ENCODE results near the gene HIBADH.

HIBADH gene

GRCh38 chr7:27546610-27547009 lies 116.1 kb downstream of the HIBADH start:
- Histone ChIP-seq H2BK12ac (ENCODE audit: low read length in 2 of 2) (no peak overlapping the region), H3K79me1 (replicated peaks; ENCODE audit: low read length, poor library complexity, severe bottlenecking) (peaks cover 2% of the 10 kb centered on the region), H3K27me3 (ENCODE audit: control insufficient read depth in 1 of 2, insufficient read depth in 1 of 2, low read length in 2 of 2) (no peaks in the 10 kb centered on the region), H3K4me2 (ENCODE audit: low read length, poor library complexity, severe bottlenecking) (no peak overlapping the region), H3K9me3 (ENCODE audit: control insufficient read depth, low read length) (peaks cover 2% of the 10 kb centered on the region), H2BK120ac (ENCODE audit: low read depth, low read length) (no peak overlapping the region), H3K4me3 (ENCODE audit: insufficient read depth in 1 of 2, low read depth in 1 of 2, low read length in 2 of 2) (no peak overlapping the region), H4K8ac (ENCODE audit: low read length) (no peak overlapping the region), H3K23ac (ENCODE audit: low read length in 2 of 2) (no peak overlapping the region), H3K4ac (ENCODE audit: low read depth in 1 of 2, low read length in 2 of 2) (no peak overlapping the region), H3K18ac (ENCODE audit: low read depth in 1 of 2, low read length in 2 of 2) (no peak overlapping the region), H2BK15ac (ENCODE audit: low read depth, poor library complexity, severe bottlenecking) (no peak overlapping the region), H2BK5ac (ENCODE audit: low read depth, low read length, poor library complexity, severe bottlenecking) (no peak overlapping the region), H2AK5ac (ENCODE audit: low read length, severe bottlenecking) (no peak overlapping the region), H2AFZ (ENCODE audit: low read depth, low read length) (no peak overlapping the region), H3K36me3 (ENCODE audit: control insufficient read depth in 1 of 2, insufficient read depth in 2 of 2, low read depth in 1 of 2, low read length in 2 of 2) (peaks cover 0 to 12% of the 10 kb centered on the region in 2 experiments), H3K9ac (ENCODE audit: low read length) (no peak overlapping the region), H3K27ac (ENCODE audit: low read length, poor library complexity, severe bottlenecking) (no peak overlapping the region), H3K14ac (ENCODE audit: low read length in 2 of 2) (no peak overlapping the region), H3K4me1 (ENCODE audit: control insufficient read depth, insufficient read depth, low read depth, low read length) (no peaks in the 10 kb centered on the region), H4K91ac (ENCODE audit: low read length) (no peak overlapping the region)
- WGBS = 95% methylated on average over 1 of the region's 1 CpG
- no peak for DNase-seq

GRCh38 chr7:27535795-27536194 lies 126.9 kb downstream of the HIBADH start:
- Histone ChIP-seq H2BK15ac (ENCODE audit: low read depth, poor library complexity, severe bottlenecking) (no peak overlapping the region), H3K14ac (ENCODE audit: low read length in 2 of 2) (no peak overlapping the region), H2BK12ac (ENCODE audit: low read length in 2 of 2) (no peak overlapping the region), H3K79me1 (replicated peaks; ENCODE audit: low read length, poor library complexity, severe bottlenecking) (no peaks in the 10 kb centered on the region), H3K4me2 (ENCODE audit: low read length, poor library complexity, severe bottlenecking) (no peak overlapping the region), H4K8ac (ENCODE audit: low read length) (no peak overlapping the region), H3K27me3 (ENCODE audit: control insufficient read depth in 1 of 2, insufficient read depth in 1 of 2, low read length in 2 of 2) (no peaks in the 10 kb centered on the region), H2BK120ac (ENCODE audit: low read depth, low read length) (no peak overlapping the region), H3K4ac (ENCODE audit: low read depth in 1 of 2, low read length in 2 of 2) (no peak overlapping the region), H3K9ac (ENCODE audit: low read length) (no peak overlapping the region), H2AFZ (ENCODE audit: low read depth, low read length) (no peak overlapping the region), H3K36me3 (ENCODE audit: control insufficient read depth in 1 of 2, insufficient read depth in 2 of 2, low read depth in 1 of 2, low read length in 2 of 2) (peaks cover 0 to 39% of the 10 kb centered on the region in 2 experiments), H3K27ac (ENCODE audit: low read length, poor library complexity, severe bottlenecking) (no peak overlapping the region), H4K91ac (ENCODE audit: low read length) (no peak overlapping the region), H3K4me3 (ENCODE audit: insufficient read depth in 1 of 2, low read depth in 1 of 2, low read length in 2 of 2) (no peak overlapping the region), H2BK5ac (ENCODE audit: low read depth, low read length, poor library complexity, severe bottlenecking) (no peak overlapping the region), H3K9me3 (ENCODE audit: control insufficient read depth, low read length) (peaks cover 6% of the 10 kb centered on the region), H3K18ac (ENCODE audit: low read depth in 1 of 2, low read length in 2 of 2) (no peak overlapping the region), H3K23ac (ENCODE audit: low read length in 2 of 2) (no peak overlapping the region), H3K4me1 (ENCODE audit: control insufficient read depth, insufficient read depth, low read depth, low read length) (no peaks in the 10 kb centered on the region), H2AK5ac (ENCODE audit: low read length, severe bottlenecking) (no peak overlapping the region)
- 97% methylated on average over 3 of the region's 4 CpGs for WGBS
- DNase-seq = no peak

- Histone ChIP-seq H3K14ac (ENCODE audit: low read length in 2 of 2) (no peak overlapping the region), H3K4ac (ENCODE audit: low read depth in 1 of 2, low read length in 2 of 2) (no peak overlapping the region), H3K18ac (ENCODE audit: low read depth in 1 of 2, low read length in 2 of 2) (no peak overlapping the region), H2AFZ (ENCODE audit: low read depth, low read length) (no peak overlapping the region), H2BK5ac (ENCODE audit: low read depth, low read length, poor library complexity, severe bottlenecking) (no peak overlapping the region), H3K79me1 (replicated peaks; ENCODE audit: low read length, poor library complexity, severe bottlenecking) (no peaks in the 10 kb centered on the region), H4K91ac (ENCODE audit: low read length) (no peak overlapping the region), H3K9ac (ENCODE audit: low read length) (no peak overlapping the region), H3K27me3 (ENCODE audit: control insufficient read depth in 1 of 2, insufficient read depth in 1 of 2, low read length in 2 of 2) (no peaks in the 10 kb centered on the region), H3K36me3 (ENCODE audit: control insufficient read depth in 1 of 2, insufficient read depth in 2 of 2, low read depth in 1 of 2, low read length in 2 of 2) (peaks cover 0 to 41% of the 10 kb centered on the region in 2 experiments), H2BK15ac (ENCODE audit: low read depth, poor library complexity, severe bottlenecking) (no peak overlapping the region), H3K9me3 (ENCODE audit: control insufficient read depth, low read length) (peaks cover 3% of the 10 kb centered on the region), H2BK12ac (ENCODE audit: low read length in 2 of 2) (no peak overlapping the region), H4K8ac (ENCODE audit: low read length) (no peak overlapping the region), H2AK5ac (ENCODE audit: low read length, severe bottlenecking) (no peak overlapping the region), H3K23ac (ENCODE audit: low read length in 2 of 2) (no peak overlapping the region), H3K4me3 (ENCODE audit: insufficient read depth in 1 of 2, low read depth in 1 of 2, low read length in 2 of 2) (no peak overlapping the region), H2BK120ac (ENCODE audit: low read depth, low read length) (no peak overlapping the region), H3K4me2 (ENCODE audit: low read length, poor library complexity, severe bottlenecking) (no peak overlapping the region), H3K27ac (ENCODE audit: low read length, poor library complexity, severe bottlenecking) (no peak overlapping the region), H3K4me1 (ENCODE audit: control insufficient read depth, insufficient read depth, low read depth, low read length) (no peaks in the 10 kb centered on the region)
- peak; percentile 26 for DNase-seq
- 86% methylated on average over 3 of the region's 6 CpGs for WGBS
Measured at GRCh38 chr7:27533652-27534081, 129.0 kb downstream of the HIBADH start.

DNA sequence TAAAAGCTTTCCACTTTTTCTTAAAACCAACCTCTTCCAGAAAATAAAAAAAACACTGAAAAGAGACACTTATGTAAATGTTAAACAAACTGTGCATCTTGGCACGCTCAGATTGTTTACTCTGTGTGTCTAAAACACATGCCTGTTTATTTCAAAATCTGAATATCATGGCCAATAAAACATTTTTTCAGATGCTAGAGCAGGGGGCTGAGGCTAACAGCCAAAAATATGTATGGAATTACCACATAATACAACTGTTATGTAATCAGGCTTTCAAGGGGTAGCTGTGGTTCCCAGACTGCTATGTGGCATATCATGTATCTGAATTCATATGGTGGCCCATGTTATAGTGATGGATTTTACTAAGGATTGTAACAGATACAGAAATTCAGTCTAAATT lies 130.4 kb downstream of the HIBADH start:
- no peak overlapping the region for H4K8ac ChIP-seq (ENCODE audit: low read length)
- DNase-seq = peak; percentile 27

More for the DNA sequence above, 130.4 kb downstream of the HIBADH start:
- H2AFZ ChIP-seq (ENCODE audit: low read depth, low read length) = no peak overlapping the region
- no peak overlapping the region for H3K9ac ChIP-seq (ENCODE audit: low read length)
- H3K27me3 ChIP-seq (ENCODE audit: control insufficient read depth in 1 of 2, insufficient read depth in 1 of 2, low read length in 2 of 2) = no peaks in the 10 kb centered on the region
- no peak overlapping the region for H3K23ac ChIP-seq (ENCODE audit: low read length in 2 of 2)
- H3K36me3 ChIP-seq (ENCODE audit: control insufficient read depth in 1 of 2, insufficient read depth in 2 of 2, low read depth in 1 of 2, low read length in 2 of 2) = peaks cover 0 to 44% of the 10 kb centered on the region in 2 experiments
- H2BK5ac ChIP-seq (ENCODE audit: low read depth, low read length, poor library complexity, severe bottlenecking) = no peak overlapping the region
- no peak overlapping the region for H3K4me3 ChIP-seq (ENCODE audit: insufficient read depth in 1 of 2, low read depth in 1 of 2, low read length in 2 of 2)
- H3K79me1 ChIP-seq (replicated peaks; ENCODE audit: low read length, poor library complexity, severe bottlenecking) = no peaks in the 10 kb centered on the region
- no peak overlapping the region for H2AK5ac ChIP-seq (ENCODE audit: low read length, severe bottlenecking)
- no peak overlapping the region for H2BK12ac ChIP-seq (ENCODE audit: low read length in 2 of 2)
- no peak overlapping the region for H2BK120ac ChIP-seq (ENCODE audit: low read depth, low read length)
- no peak overlapping the region for H3K4ac ChIP-seq (ENCODE audit: low read depth in 1 of 2, low read length in 2 of 2)
- H3K4me1 ChIP-seq (ENCODE audit: control insufficient read depth, insufficient read depth, low read depth, low read length) = no peaks in the 10 kb centered on the region
- no CpG with 5 or more reads among the region's 1 CpG for WGBS
- H3K9me3 ChIP-seq (ENCODE audit: control insufficient read depth, low read length) = peaks cover 5% of the 10 kb centered on the region
- no peak overlapping the region for H2BK15ac ChIP-seq (ENCODE audit: low read depth, poor library complexity, severe bottlenecking)
- H3K18ac ChIP-seq (ENCODE audit: low read depth in 1 of 2, low read length in 2 of 2) = no peak overlapping the region
- no peak overlapping the region for H3K27ac ChIP-seq (ENCODE audit: low read length, poor library complexity, severe bottlenecking)
- H3K14ac ChIP-seq (ENCODE audit: low read length in 2 of 2) = no peak overlapping the region
- no peak overlapping the region for H4K91ac ChIP-seq (ENCODE audit: low read length)
- H3K4me2 ChIP-seq (ENCODE audit: low read length, poor library complexity, severe bottlenecking) = no peak overlapping the region

All from mesenchymal stem cell (in vitro differentiated cells and primary cell).